ENCODE results near the gene SLCO3A1.

DNA sequence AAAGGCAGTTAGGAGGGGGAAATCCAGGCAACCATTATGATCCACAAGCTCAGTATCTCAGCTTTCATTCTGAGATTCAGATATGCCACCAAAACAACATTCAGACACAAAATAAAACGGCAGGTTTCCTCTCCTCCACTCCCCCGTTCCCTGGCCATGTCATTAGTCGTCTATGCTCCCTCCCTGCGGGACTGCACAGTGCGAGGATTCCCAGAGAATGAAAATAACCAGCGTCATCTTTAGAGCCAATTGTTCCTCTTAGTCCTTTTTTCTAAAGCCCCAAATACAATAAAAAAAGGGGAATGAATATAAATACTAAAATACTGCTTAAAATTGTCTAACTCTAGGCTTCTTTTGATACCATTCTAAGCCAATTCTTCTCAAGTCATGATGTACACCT, 7.8 kb upstream of the SLCO3A1 start:
- TF ChIP-seq, protein P1, sequence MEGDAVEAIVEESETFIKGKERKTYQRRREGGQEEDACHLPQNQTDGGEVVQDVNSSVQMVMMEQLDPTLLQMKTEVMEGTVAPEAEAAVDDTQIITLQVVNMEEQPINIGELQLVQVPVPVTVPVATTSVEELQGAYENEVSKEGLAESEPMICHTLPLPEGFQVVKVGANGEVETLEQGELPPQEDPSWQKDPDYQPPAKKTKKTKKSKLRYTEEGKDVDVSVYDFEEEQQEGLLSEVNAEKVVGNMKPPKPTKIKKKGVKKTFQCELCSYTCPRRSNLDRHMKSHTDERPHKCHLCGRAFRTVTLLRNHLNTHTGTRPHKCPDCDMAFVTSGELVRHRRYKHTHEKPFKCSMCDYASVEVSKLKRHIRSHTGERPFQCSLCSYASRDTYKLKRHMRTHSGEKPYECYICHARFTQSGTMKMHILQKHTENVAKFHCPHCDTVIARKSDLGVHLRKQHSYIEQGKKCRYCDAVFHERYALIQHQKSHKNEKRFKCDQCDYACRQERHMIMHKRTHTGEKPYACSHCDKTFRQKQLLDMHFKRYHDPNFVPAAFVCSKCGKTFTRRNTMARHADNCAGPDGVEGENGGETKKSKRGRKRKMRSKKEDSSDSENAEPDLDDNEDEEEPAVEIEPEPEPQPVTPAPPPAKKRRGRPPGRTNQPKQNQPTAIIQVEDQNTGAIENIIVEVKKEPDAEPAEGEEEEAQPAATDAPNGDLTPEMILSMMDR (IDR thresholded peaks at IDR 0.05): no peak
- no peak for TF ChIP-seq POLR2AphosphoS5 (IDR thresholded peaks at IDR 0.05; ENCODE audit: insufficient read depth in 1 of 2, low read depth in 1 of 2)
